T-cell (primary cell): ENCODE measurements around the gene ARRB2. TPM values are rescaled to one million over a fixed set of nuclear protein-coding genes. Genes with fewer than 3 reads are reported as not detected.

Experiments used
- ATAC-seq, 4 experiments: fragments of 200-7000 bp in 3 of 4; fragments of 150-1000 bp in 1 of 4; cut with Tn5 transposase; replicated peaks in 1 of 4; 1 replicate in 3 of 4; 2 replicates in 1 of 4; pipeline ENCODE4 v1.10.0; 2021; ENCODE audit warnings: moderate library complexity in 3 of 4, mild to moderate bottlenecking in 2 of 4, moderate number of reproducible peaks in 1 of 4
- CTCF ChIA-PET, 2 donors: fragments of 300-600 bp; sonication (Branson Sonifier 250); formaldehyde crosslinking; loops; one replicate each; lab custom pipeline; 2022; ENCODE audit warnings: antibody characterized with exemption in 2 of 2; lab: Charles Lee
- POLR2A ChIA-PET, 2 donors: fragments of 300-600 bp; sonication (Branson Sonifier 250); formaldehyde crosslinking; loops; one replicate each; lab custom pipeline; 2022; ENCODE audit warnings: antibody characterized with exemption in 2 of 2; lab: Charles Lee
- DNase-seq, 35 experiments: peaks; one replicate each; pipeline versions ENCODE4 v3.0.0 to v3.0.0-alpha.2; 2013 to 2023
- H3K27ac ChIP-seq: one replicate; pipeline ENCODE4 v1.5.1; 2013; ENCODE audit warnings: low read length
- H3K27me3 ChIP-seq, 2 experiments: replicated peaks in 1 of 2; 1 replicate in 1 of 2; 2 replicates in 1 of 2; pipeline versions ENCODE4 v1.6.1 to v1.7.0; 2013; ENCODE audit warnings: low read length in 1 of 2, mixed read lengths in 1 of 2; ENCODE audit not compliant: control insufficient read depth in 2 of 2, insufficient read depth in 2 of 2; ENCODE audit errors: extremely low read depth in 1 of 2
- H3K36me3 ChIP-seq, 2 donors: 1 replicate in 1 of 2; 2 replicates in 1 of 2; pipeline versions ENCODE4 v1.6.1 to v1.7.0; 2013; ENCODE audit warnings: low read length in 1 of 2; ENCODE audit not compliant: control insufficient read depth in 2 of 2, insufficient read depth in 1 of 2; ENCODE audit errors: extremely low read depth in 1 of 2
- H3K4me1 ChIP-seq, 2 experiments: 1 replicate in 1 of 2; 2 replicates in 1 of 2; pipeline versions ENCODE4 v1.6.1 to v1.7.0; 2013; ENCODE audit warnings: low read length in 2 of 2, mixed read lengths in 1 of 2; ENCODE audit not compliant: insufficient read depth in 2 of 2, control insufficient read depth in 1 of 2; ENCODE audit errors: extremely low read depth in 1 of 2
- H3K4me3 ChIP-seq, 2 donors: 1 replicate in 1 of 2; 2 replicates in 1 of 2; pipeline versions ENCODE4 v1.5.1 to v1.7.0; 2013; ENCODE audit warnings: mild to moderate bottlenecking in 2 of 2, low read length in 1 of 2, moderate library complexity in 1 of 2; ENCODE audit not compliant: control insufficient read depth in 1 of 2; ENCODE audit errors: extremely low read depth in 1 of 2
- H3K9me3 ChIP-seq: 2 replicates; pipeline ENCODE4 v1.7.0; 2013
- H3K27ac Mint-ChIP-seq, 2 donors: one replicate each; pipeline ENCODE4 v1.8.0; 2020 to 2021; ENCODE audit warnings: mild to moderate bottlenecking in 2 of 2, mixed read lengths in 2 of 2
- H3K27me3 Mint-ChIP-seq, 2 donors: one replicate each; pipeline ENCODE4 v1.8.0; 2021 to 2022; ENCODE audit warnings: mixed read lengths in 2 of 2
- H3K36me3 Mint-ChIP-seq: one replicate; pipeline ENCODE4 v1.8.0; 2021; ENCODE audit warnings: mixed read lengths
- H3K4me1 Mint-ChIP-seq, 3 donors: one replicate each; pipeline ENCODE4 v1.8.0; 2020 to 2022; ENCODE audit warnings: mixed read lengths in 3 of 3, mild to moderate bottlenecking in 1 of 3
- H3K4me3 Mint-ChIP-seq, 3 donors: one replicate each; pipeline ENCODE4 v1.8.0; 2020 to 2022; ENCODE audit warnings: mild to moderate bottlenecking in 3 of 3, mixed read lengths in 3 of 3, moderate library complexity in 3 of 3
- H3K9me3 Mint-ChIP-seq, 3 donors: one replicate each; pipeline ENCODE4 v1.8.0; 2020 to 2022; ENCODE audit warnings: mixed read lengths in 3 of 3
- WGBS: methylation state at CpG from one replicate; pipeline ENCODE4 v1.1.5; 2013; ENCODE audit warnings: missing lambda C conversion rate; ENCODE audit not compliant: insufficient coverage; 5-methylcytosine and 5-hydroxymethylcytosine counted together
- total RNA-seq, 35 experiments: library from RNA in 6 of 35; stranded (reverse) in 6 of 35; fragments of 120-200 nt in 1 of 35; gene quantifications; one replicate each; pipeline versions ENCODE4 v1.2.1 to v1.2.4 and lab custom pipeline; 2013 to 2026

ARRB2 gene
- total RNA-seq, 5 donors from 2014 or later (not counting 1 experiment from before 2014, with no cell fraction given) = 247 to 374 (median 325) TPM

DNA sequence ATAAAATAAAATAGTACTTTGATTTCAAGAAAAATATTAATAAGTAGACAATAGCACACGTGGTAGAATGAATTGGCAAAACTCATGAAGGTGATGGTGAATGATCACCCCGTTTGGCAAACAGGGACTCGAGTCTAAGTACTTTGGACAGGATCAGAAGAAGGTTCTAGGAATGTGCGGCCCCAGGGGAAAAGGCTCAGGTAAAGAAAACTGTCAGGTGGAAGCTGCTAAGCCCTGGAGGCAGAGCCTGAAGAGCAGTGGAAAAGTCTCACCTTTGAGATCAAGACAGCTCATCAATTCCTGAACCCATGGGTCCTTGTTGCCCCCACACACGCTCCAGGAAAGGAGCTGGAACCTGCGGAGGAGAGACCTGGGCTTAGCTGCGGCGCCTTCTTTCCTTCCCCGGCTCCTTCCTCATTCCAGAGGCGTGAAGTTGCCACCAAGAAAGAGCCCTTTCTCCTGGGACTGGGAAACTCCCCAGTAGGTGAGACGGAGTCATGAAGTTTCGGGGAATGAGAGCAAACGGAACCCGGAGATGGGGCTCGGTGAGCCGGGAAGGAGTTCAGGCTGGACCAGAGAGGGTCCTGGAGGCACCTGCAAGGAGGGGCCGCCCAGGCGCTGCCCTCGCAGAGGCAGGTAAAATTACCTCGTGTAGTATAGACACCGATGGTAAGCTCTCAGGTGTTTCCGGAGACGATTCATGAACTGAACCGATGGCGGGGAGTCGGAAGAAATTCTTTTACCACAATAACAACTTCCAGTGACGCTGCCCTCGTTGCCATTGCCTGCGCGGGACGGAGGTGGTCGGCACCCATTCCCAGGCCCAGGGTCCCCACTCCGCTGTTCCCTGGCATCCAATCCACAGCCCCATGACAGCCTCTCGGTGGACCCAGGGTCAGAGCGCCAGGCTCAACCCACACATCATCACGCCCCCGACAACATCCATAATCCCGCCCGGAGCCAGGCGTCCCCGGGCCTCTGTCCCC, 28.0 kb downstream of the ARRB2 start:
- Histone ChIP-seq H3K27ac (no peak overlapping the region), H3K9me3 (no peaks in the 10 kb centered on the region), H3K36me3 (no peaks in the 10 kb centered on the region), H3K27me3 (peaks cover 7 to 47% of the 10 kb centered on the region in 2 experiments), H3K4me1 (peaks cover 2 to 24% of the 10 kb centered on the region in 2 experiments), H3K4me3 (peak overlapping the region; percentile 65 to 79)
- H3K4me1 Mint-ChIP-seq = peaks cover 15 to 26% (median 20%) of the 10 kb centered on the region in 3 donors
- H3K27me3 Mint-ChIP-seq = peaks cover 4 to 18% of the 10 kb centered on the region in 2 donors
- ChIA-PET CTCF (no interaction called here), POLR2A (no interaction called here)
- H3K27ac Mint-ChIP-seq = peak overlapping the region; percentile 63 to 73
- ATAC-seq (peak; percentile 46 to 70 (median 63)), DNase-seq (peak in 25 of 35 experiments; percentile 19 to 60 (median 37))
- 26% methylated on average over 41 of the region's 41 CpGs for WGBS
- H3K36me3 Mint-ChIP-seq = no peaks in the 10 kb centered on the region
- H3K4me3 Mint-ChIP-seq = peak overlapping the region; percentile 81 to 87 (median 84)
- H3K9me3 Mint-ChIP-seq = no peaks in the 10 kb centered on the region

- Histone ChIP-seq H3K4me1 (peaks cover 2 to 24% of the 10 kb centered on the region in 2 experiments), H3K4me3 (peak within 1 kb of the TSS; percentile 65 to 79), H3K27ac (no peak within 1 kb of the TSS), H3K9me3 (no peaks in the 10 kb centered on the region), H3K27me3 (peaks cover 8 to 56% of the 10 kb centered on the region in 2 experiments), H3K36me3 (no peaks in the 10 kb centered on the region)
- H3K4me3 Mint-ChIP-seq = peak within 1 kb of the TSS; percentile 81 to 88 (median 84)
- H3K27ac Mint-ChIP-seq = peak within 1 kb of the TSS; percentile 63 to 73
- under 1% methylated on average over 93 of the region's 100 CpGs for whole genome bisulfite sequencing
- H3K36me3 Mint-ChIP-seq = no peaks in the 10 kb centered on the region
- POLR2A ChIA-PET = no interaction called here
- DNase-seq (peak; percentile 22 to 80 (median 58)), ATAC-seq (peak; percentile 64 to 78 (median 68))
- H3K9me3 Mint-ChIP-seq = no peaks in the 10 kb centered on the region
- H3K4me1 Mint-ChIP-seq = peaks cover 13 to 21% (median 17%) of the 10 kb centered on the region in 3 donors
- CTCF ChIA-PET = no interaction called here
- peaks cover 4 to 19% of the 10 kb centered on the region in 2 donors for H3K27me3 Mint-ChIP-seq
Observed at GRCh38 chr17:4739122-4740024, 28.9 kb downstream of the ARRB2 start, which contains the start of the genes CXCL16 and ZMYND15. TSS of gene CXCL16 (minus strand) at chr17:4739928. CDS start at chr17:4739339, 589 bp downstream. TSS of gene ZMYND15 (plus strand) at chr17:4739833. CDS start at chr17:4740549, 716 bp downstream.

- ATAC-seq = no peak
- no peaks in the 10 kb centered on the region for H3K9me3 ChIP-seq
- peaks cover 2 to 27% of the 10 kb centered on the region in 2 experiments for H3K4me1 ChIP-seq
- H3K9me3 Mint-ChIP-seq = no peaks in the 10 kb centered on the region
- POLR2A ChIA-PET = no interaction called here
- 15% methylated on average over 12 of the region's 13 CpGs for WGBS
- peaks cover 8 to 63% of the 10 kb centered on the region in 2 experiments for H3K27me3 ChIP-seq
- peak overlapping the region; percentile 54 to 55 for H3K27ac Mint-ChIP-seq
- peaks cover 13 to 20% (median 17%) of the 10 kb centered on the region in 3 donors for H3K4me1 Mint-ChIP-seq
- no peaks in the 10 kb centered on the region for H3K36me3 Mint-ChIP-seq
- peak overlapping the region; percentile 65 to 79 for H3K4me3 ChIP-seq
- no peak for DNase-seq
- H3K36me3 ChIP-seq = no peaks in the 10 kb centered on the region
- peak overlapping the region; percentile 77 to 88 (median 81) for H3K4me3 Mint-ChIP-seq
- CTCF ChIA-PET = no interaction called here
- no peak overlapping the region for H3K27ac ChIP-seq
- peaks cover 4 to 19% of the 10 kb centered on the region in 2 donors for H3K27me3 Mint-ChIP-seq
Observed at GRCh38 chr17:4740025-4740351, 29.6 kb downstream of the ARRB2 start.

DNA sequence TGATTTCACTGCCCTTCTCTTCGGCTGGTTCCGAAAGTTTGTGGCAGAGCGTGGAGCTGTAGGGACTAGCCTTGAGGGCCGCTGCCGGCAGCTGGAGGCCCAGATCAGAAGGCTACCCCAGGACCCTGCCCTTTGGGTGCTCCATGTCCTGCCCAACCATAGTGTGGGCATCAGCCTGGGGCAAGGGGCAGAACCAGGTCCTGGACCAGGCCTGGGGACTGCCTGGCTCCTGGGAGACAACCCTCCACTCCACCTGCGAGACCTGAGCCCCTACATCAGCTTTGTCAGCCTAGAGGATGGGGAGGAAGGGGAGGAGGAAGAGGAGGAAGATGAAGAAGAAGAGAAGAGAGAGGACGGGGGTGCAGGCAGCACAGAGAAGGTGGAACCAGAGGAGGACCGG, 30.2 kb downstream of the ARRB2 start:
- H3K9me3 Mint-ChIP-seq = no peaks in the 10 kb centered on the region
- ATAC-seq = no peak
- H3K27me3 Mint-ChIP-seq = peaks cover 4 to 19% of the 10 kb centered on the region in 2 donors
- DNase-seq = no peak
- H3K4me1 Mint-ChIP-seq = peaks cover 13 to 22% (median 22%) of the 10 kb centered on the region in 3 donors
- ChIA-PET POLR2A (no interaction called here), CTCF (no interaction called here)
- Histone ChIP-seq H3K9me3 (no peaks in the 10 kb centered on the region), H3K36me3 (no peaks in the 10 kb centered on the region), H3K4me1 (peaks cover 2 to 31% of the 10 kb centered on the region in 2 experiments), H3K4me3 (no peak overlapping the region), H3K27ac (no peak overlapping the region), H3K27me3 (peaks cover 8 to 68% of the 10 kb centered on the region in 2 experiments)
- no peaks in the 10 kb centered on the region for H3K36me3 Mint-ChIP-seq
- WGBS = 96% methylated on average over 5 of the region's 8 CpGs
- H3K27ac Mint-ChIP-seq = peak overlapping the region; percentile 54 to 55
- peak overlapping the region; percentile 77 to 88 (median 81) for H3K4me3 Mint-ChIP-seq

DNA sequence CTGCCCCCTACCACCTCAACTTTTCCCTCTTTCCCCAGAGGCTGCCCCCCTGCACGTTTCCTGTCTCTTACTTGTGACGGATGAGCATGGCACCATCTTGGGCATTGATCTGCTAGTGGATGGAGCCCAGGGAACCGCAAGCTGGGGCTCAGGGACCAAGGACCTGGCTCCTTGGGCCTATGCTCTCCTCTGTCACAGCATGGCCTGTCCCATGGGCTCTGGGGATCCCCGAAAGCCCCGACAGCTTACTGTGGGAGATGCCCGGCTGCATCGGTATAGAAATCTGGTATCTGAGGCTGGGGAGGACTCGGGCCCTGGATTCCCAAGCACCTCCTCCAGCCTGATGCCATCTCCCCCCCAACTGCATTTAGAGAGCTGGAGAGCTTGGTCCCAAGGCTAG, 31.1 kb downstream of the ARRB2 start:
- no peak overlapping the region for H3K27ac ChIP-seq
- 100% methylated on average over 2 of the region's 8 CpGs for WGBS
- H3K36me3 ChIP-seq = no peaks in the 10 kb centered on the region
- H3K4me1 ChIP-seq = peaks cover 2 to 31% of the 10 kb centered on the region in 2 experiments
- ChIA-PET CTCF (no interaction called here), POLR2A (interaction anchor here (0.7 kb wide), 2 partner anchors 33 to 227 kb away, joined by 6 to 7 read pairs; no protein-coding TSS in a partner anchor)
- peaks cover 13 to 23% (median 22%) of the 10 kb centered on the region in 3 donors for H3K4me1 Mint-ChIP-seq
- peak overlapping the region; percentile 39 to 62 (median 51) for H3K4me3 Mint-ChIP-seq
- ATAC-seq (no peak), DNase-seq (no peak)
- H3K9me3 Mint-ChIP-seq = no peaks in the 10 kb centered on the region
- H3K27me3 ChIP-seq = peaks cover 7 to 73% of the 10 kb centered on the region in 2 experiments
- H3K4me3 ChIP-seq = no peak overlapping the region
- H3K27me3 Mint-ChIP-seq = peaks cover 4 to 19% of the 10 kb centered on the region in 2 donors
- H3K9me3 ChIP-seq = no peaks in the 10 kb centered on the region
- H3K36me3 Mint-ChIP-seq = no peaks in the 10 kb centered on the region
- no peak overlapping the region for H3K27ac Mint-ChIP-seq
